Upper lobe of left lung (tissue), 6 donors: ENCODE measurements around the gene GET3. TPM values are rescaled to one million over a fixed set of nuclear protein-coding genes. Genes with fewer than 3 reads are reported as not detected.
A peak's percentile ranks its signal among the peaks of the same experiment; 100 is the strongest.

Source experiments
- ATAC-seq, 2 donors: fragments of 200-7000 bp; cut with Tn5 transposase; one replicate each; pipeline ENCODE4 v1.9.1; 2022; ENCODE audit warnings: mild to moderate bottlenecking in 2 of 2, moderate library complexity in 2 of 2; ENCODE audit not compliant: low FRiP score in 2 of 2
- DNase-seq, 2 donors: peaks; one replicate each; pipeline ENCODE4 v3.0.0-alpha.2; 2019 to 2020
- H3K27ac ChIP-seq, 4 donors: fragments of 200-600 bp; sonication (generic); one replicate each; pipeline ENCODE4 v1.5.1; 2016 to 2019
- H3K27me3 ChIP-seq, 4 donors: fragments of 200-600 bp; sonication (generic); one replicate each; pipeline ENCODE4 v1.5.1; 2017 to 2019
- H3K36me3 ChIP-seq, 4 donors: fragments of 200-600 bp; sonication (generic); one replicate each; pipeline ENCODE4 v1.5.1; 2016 to 2019
- H3K4me1 ChIP-seq, 4 donors: fragments of 200-600 bp; sonication (generic); one replicate each; pipeline ENCODE4 v1.5.1; 2018 to 2019
- H3K4me3 ChIP-seq, 4 donors: fragments of 200-600 bp; sonication (generic); one replicate each; pipeline ENCODE4 v1.5.1; 2017 to 2019; ENCODE audit warnings: mild to moderate bottlenecking in 2 of 4, moderate library complexity in 1 of 4
- H3K9me3 ChIP-seq, 4 donors: fragments of 200-600 bp; sonication (generic); one replicate each; pipeline ENCODE4 v1.5.1; 2018 to 2019
- CTCF ChIP-seq, 6 experiments: fragments of 450-650 bp in 4 of 6; fragments of 200-600 bp in 2 of 6; sonication (generic) in 2 of 6; IDR thresholded peaks; one replicate each; pipeline ENCODE4 v1.5.1; 2016 to 2019; ENCODE audit warnings: antibody characterized with exemption in 6 of 6
- EP300 ChIP-seq, 4 donors: sonication (generic); formaldehyde crosslinking; IDR thresholded peaks; one replicate each; pipeline ENCODE4 v1.5.1; 2017; ENCODE audit warnings: antibody characterized with exemption in 4 of 4, control low read depth in 2 of 4
- POLR2A ChIP-seq, 4 donors: fragments of 450-650 bp; IDR thresholded peaks; one replicate each; pipeline ENCODE4 v1.5.1; 2016 to 2017; ENCODE audit warnings: antibody characterized with exemption in 4 of 4, mild to moderate bottlenecking in 2 of 4
- POLR2AphosphoS5 ChIP-seq, 2 donors: sonication (generic); formaldehyde crosslinking; IDR thresholded peaks; one replicate each; pipeline ENCODE4 v1.5.1; 2017; ENCODE audit warnings: antibody characterized with exemption in 2 of 2
- WGBS, 2 donors: methylation state at CpG; one replicate each; pipeline ENCODE4 v1.1.5; 2017 to 2018; 5-methylcytosine and 5-hydroxymethylcytosine counted together
- total RNA-seq, 6 donors: library from RNA; depleted of rRNA in 4 of 6; stranded (reverse); fragments of >200 nt in 4 of 6; gene quantifications; one replicate each; pipeline versions ENCODE4 v1.1.0 to v1.2.1, GENCODE V29; 2016 to 2021
- donor health status: DM: no; HTN: no; CAD: no; lungs with moderate emphysema.
- donor health status: DM: no; HTN: yes; CAD: no; lungs with severe emphysema.

GET3 gene
- total RNA-seq, 6 donors from 2014 or later, result 14.7 to 71.7 (median 49.8) TPM

GRCh38 chr19:12720851-12721655 lies 16.2 kb upstream of the GET3 start:
- 2 to 22% methylated on average over 17 to 19 of the region's 59 CpGs for WGBS, 2 donors
- H3K4me1 ChIP-seq, result peaks cover 31 to 38% (median 34%) of the 10 kb centered on the region in 4 donors
- H3K27me3 ChIP-seq, result no peaks in the 10 kb centered on the region
- H3K36me3 ChIP-seq, result peaks cover 5 to 26% (median 16%) of the 10 kb centered on the region in 4 donors
- no peak for TF ChIP-seq POLR2A (IDR thresholded peaks at IDR 0.05)
- TF ChIP-seq POLR2AphosphoS5 (IDR thresholded peaks at IDR 0.05), result no peak
- TF ChIP-seq CTCF (IDR thresholded peaks at IDR 0.05), result no peak
- TF ChIP-seq EP300 (IDR thresholded peaks at IDR 0.05), result no peak
- H3K4me3 ChIP-seq, result peak overlapping the region; percentile 83 to 95 (median 92)
- ATAC-seq (peak in 1 of 2 donors; percentile 25), DNase-seq (peak in 1 of 2 donors; percentile 88)
- H3K27ac ChIP-seq, result peak overlapping the region; percentile 92 to 98 (median 94)
- H3K9me3 ChIP-seq, result no peaks in the 10 kb centered on the region

GRCh38 chr19:12721656-12722565 lies 15.4 kb upstream of the GET3 start:
- 1% methylated on average over 19 to 51 of the region's 65 CpGs for WGBS, 2 donors
- ATAC-seq (peak; percentile 70 to 79), DNase-seq (peak; percentile 65 to 91)
- Histone ChIP-seq H3K4me1 (peaks cover 31 to 38% (median 34%) of the 10 kb centered on the region in 4 donors), H3K27me3 (no peaks in the 10 kb centered on the region), H3K9me3 (no peaks in the 10 kb centered on the region), H3K4me3 (peak overlapping the region; percentile 83 to 95 (median 92)), H3K36me3 (peaks cover under 1 to 18% (median 11%) of the 10 kb centered on the region in 4 donors), H3K27ac (peak overlapping the region; percentile 92 to 98 (median 94))
- TF ChIP-seq CTCF (IDR thresholded peaks at IDR 0.05) (no peak), POLR2A (IDR thresholded peaks at IDR 0.05) (no peak), POLR2AphosphoS5 (IDR thresholded peaks at IDR 0.05) (no peak)

- Histone ChIP-seq H3K27ac (peak overlapping the region; percentile 92 to 98 (median 94)), H3K4me3 (peak overlapping the region; percentile 83 to 95 (median 92)), H3K27me3 (no peaks in the 10 kb centered on the region), H3K9me3 (no peaks in the 10 kb centered on the region), H3K36me3 (peaks cover 0 to 16% (median 9%) of the 10 kb centered on the region in 4 donors), H3K4me1 (peaks cover 31 to 38% (median 34%) of the 10 kb centered on the region in 4 donors)
- peak; percentile 94 to 96 for ATAC-seq
- DNase-seq, result peak in 1 of 2 donors; percentile 98
- TF ChIP-seq CTCF (IDR thresholded peaks at IDR 0.05), result peak in 1 of 6 experiments; percentile 17
- TF ChIP-seq POLR2A (IDR thresholded peaks at IDR 0.05), result peak in 1 of 4 donors; percentile 41
- no peak for TF ChIP-seq EP300 (IDR thresholded peaks at IDR 0.05)
- TF ChIP-seq POLR2AphosphoS5 (IDR thresholded peaks at IDR 0.05), result peak; percentile 73 to 88
- 2% methylated on average over 32 of the region's 32 CpGs for WGBS, 2 donors
Observed at GRCh38 chr19:12722566-12723380, 14.5 kb upstream of the GET3 start.

GRCh38 chr19:12723381-12723640 lies 14.0 kb upstream of the GET3 start:
- Histone ChIP-seq H3K4me1 (peaks cover 31 to 38% (median 34%) of the 10 kb centered on the region in 4 donors), H3K9me3 (no peaks in the 10 kb centered on the region), H3K27me3 (no peaks in the 10 kb centered on the region), H3K4me3 (peak overlapping the region in 3 of 4 donors; percentile 92 to 95 (median 92)), H3K36me3 (peaks cover 0 to 15% (median 11%) of the 10 kb centered on the region in 4 donors), H3K27ac (peak overlapping the region; percentile 56 to 98 (median 92))
- DNase-seq (no peak), ATAC-seq (no peak)
- 5 to 6% methylated on average over 7 of the region's 7 CpGs for WGBS, 2 donors
- TF ChIP-seq POLR2AphosphoS5 (IDR thresholded peaks at IDR 0.05) (no peak), POLR2A (IDR thresholded peaks at IDR 0.05) (no peak), CTCF (IDR thresholded peaks at IDR 0.05) (no peak), EP300 (IDR thresholded peaks at IDR 0.05) (no peak)
